ENCODE data around the gene CMBL. TPM values are rescaled to one million over a fixed set of nuclear protein-coding genes. Genes with fewer than 3 reads are reported as not detected.

Gene CMBL
- total and polyA plus RNA-seq, 5 experiments from 2014 or later = 0.35 to 0.69 (median 0.51) TPM

- no peaks in the 10 kb centered on the region for H3K9me3 Mint-ChIP-seq
- DNase-seq (no peak), ATAC-seq (no peak)
- H3K27ac Mint-ChIP-seq = no peak overlapping the region
- H3K4me1 Mint-ChIP-seq = peaks cover 0 to 2% (median 0%) of the 10 kb centered on the region in 4 donors
- no peaks in the 10 kb centered on the region for H3K36me3 Mint-ChIP-seq
- H3K27me3 Mint-ChIP-seq = peaks cover 0 to 12% (median 7%) of the 10 kb centered on the region in 5 donors
- no peak overlapping the region for H3K4me3 Mint-ChIP-seq
- POLR2A ChIA-PET = no interaction called here
Observed at GRCh38 chr5:10301266-10301665, 6.4 kb downstream of the CMBL start.

- Mint-ChIP-seq H3K4me3 (no peak overlapping the region), H3K36me3 (no peaks in the 10 kb centered on the region), H3K9me3 (no peaks in the 10 kb centered on the region), H3K4me1 (peaks cover 0 to 2% (median 0%) of the 10 kb centered on the region in 4 donors), H3K27me3 (peaks cover 0 to 9% (median 2%) of the 10 kb centered on the region in 5 donors), H3K27ac (no peak overlapping the region)
- DNase-seq (no peak), ATAC-seq (no peak)
- POLR2A ChIA-PET = no interaction called here
Observed at GRCh38 chr5:10300246-10300645, 7.5 kb downstream of the CMBL start.

GRCh38 chr5:10297646-10298204, 10.0 kb downstream of the CMBL start:
- peaks cover 0 to 4% (median 0%) of the 10 kb centered on the region in 9 donors for H3K9me3 Mint-ChIP-seq
- H3K36me3 Mint-ChIP-seq = no peaks in the 10 kb centered on the region
- POLR2A ChIA-PET = no interaction called here
- H3K4me3 Mint-ChIP-seq = no peak overlapping the region
- no peak for DNase-seq
- peaks cover 0 to 9% (median 4%) of the 10 kb centered on the region in 5 donors for H3K27me3 Mint-ChIP-seq
- no peak for ATAC-seq
- peaks cover 0 to 2% (median 0%) of the 10 kb centered on the region in 4 donors for H3K4me1 Mint-ChIP-seq
- no peak overlapping the region for H3K27ac Mint-ChIP-seq

- Mint-ChIP-seq H3K4me1 (peaks cover 0 to 2% (median 0%) of the 10 kb centered on the region in 4 donors), H3K4me3 (no peak overlapping the region), H3K36me3 (no peaks in the 10 kb centered on the region), H3K27me3 (peaks cover 0 to 11% (median 4%) of the 10 kb centered on the region in 5 donors), H3K27ac (no peak overlapping the region), H3K9me3 (peaks cover 0 to 4% (median 0%) of the 10 kb centered on the region in 9 donors)
- POLR2A ChIA-PET = no interaction called here
- ATAC-seq = no peak
- no peak for DNase-seq
Observed at GRCh38 chr5:10295619-10296326, 11.9 kb downstream of the CMBL start.

- Mint-ChIP-seq H3K27ac (no peak overlapping the region), H3K4me3 (no peak overlapping the region), H3K4me1 (peaks cover 0 to 2% (median 0%) of the 10 kb centered on the region in 4 donors), H3K9me3 (peaks cover 0 to 4% (median 0%) of the 10 kb centered on the region in 9 donors), H3K36me3 (no peaks in the 10 kb centered on the region), H3K27me3 (peaks cover 0 to 13% (median 4%) of the 10 kb centered on the region in 5 donors)
- ATAC-seq = no peak
- POLR2A ChIA-PET = no interaction called here
- no peak for DNase-seq
Observed at GRCh38 chr5:10293907-10294662, 13.6 kb downstream of the CMBL start.

- H3K27me3 Mint-ChIP-seq = peaks cover 0 to 11% (median 3%) of the 10 kb centered on the region in 5 donors
- no peak for ATAC-seq
- H3K4me3 Mint-ChIP-seq = no peak overlapping the region
- peaks cover 0 to 6% (median 2%) of the 10 kb centered on the region in 4 donors for H3K4me1 Mint-ChIP-seq
- peaks cover 0 to 4% (median 0%) of the 10 kb centered on the region in 9 donors for H3K9me3 Mint-ChIP-seq
- no peak overlapping the region for H3K27ac Mint-ChIP-seq
- DNase-seq = no peak
- H3K36me3 Mint-ChIP-seq = no peaks in the 10 kb centered on the region
- POLR2A ChIA-PET = no interaction called here
Observed at GRCh38 chr5:10291692-10292339, 15.9 kb downstream of the CMBL start.

GRCh38 chr5:10290438-10290837, 17.3 kb downstream of the CMBL start:
- DNase-seq (no peak), ATAC-seq (no peak)
- H3K27me3 Mint-ChIP-seq = peaks cover 0 to 11% (median 3%) of the 10 kb centered on the region in 5 donors
- H3K4me3 Mint-ChIP-seq = no peak overlapping the region
- POLR2A ChIA-PET = no interaction called here
- H3K4me1 Mint-ChIP-seq = peaks cover 0 to 6% (median 2%) of the 10 kb centered on the region in 4 donors
- H3K9me3 Mint-ChIP-seq = peaks cover 0 to 4% (median 0%) of the 10 kb centered on the region in 9 donors
- no peaks in the 10 kb centered on the region for H3K36me3 Mint-ChIP-seq
- H3K27ac Mint-ChIP-seq = no peak overlapping the region

- POLR2A ChIA-PET = no interaction called here
- no peak for ATAC-seq
- no peak overlapping the region for H3K27ac Mint-ChIP-seq
- peaks cover 0 to 4% (median 0%) of the 10 kb centered on the region in 9 donors for H3K9me3 Mint-ChIP-seq
- H3K4me1 Mint-ChIP-seq = peaks cover 0 to 6% (median 2%) of the 10 kb centered on the region in 4 donors
- no peaks in the 10 kb centered on the region for H3K36me3 Mint-ChIP-seq
- H3K4me3 Mint-ChIP-seq = no peak overlapping the region
- DNase-seq = no peak
- H3K27me3 Mint-ChIP-seq = peaks cover 0 to 11% (median 3%) of the 10 kb centered on the region in 5 donors
Observed at GRCh38 chr5:10289991-10290390, 17.7 kb downstream of the CMBL start.

- no peak for ATAC-seq
- H3K27me3 Mint-ChIP-seq = peaks cover 0 to 11% (median 3%) of the 10 kb centered on the region in 5 donors
- H3K4me3 Mint-ChIP-seq = no peak overlapping the region
- peaks cover 0 to 4% (median 0%) of the 10 kb centered on the region in 9 donors for H3K9me3 Mint-ChIP-seq
- no peak overlapping the region for H3K27ac Mint-ChIP-seq
- DNase-seq = no peak
- peaks cover 0 to 6% (median 2%) of the 10 kb centered on the region in 4 donors for H3K4me1 Mint-ChIP-seq
- H3K36me3 Mint-ChIP-seq = no peaks in the 10 kb centered on the region
- POLR2A ChIA-PET = no interaction called here
Observed at GRCh38 chr5:10289353-10289752, 18.3 kb downstream of the CMBL start.

- H3K27ac Mint-ChIP-seq = no peak overlapping the region
- H3K4me3 Mint-ChIP-seq = no peak overlapping the region
- POLR2A ChIA-PET = no interaction called here
- peaks cover under 1 to 13% (median 3%) of the 10 kb centered on the region in 4 donors for H3K4me1 Mint-ChIP-seq
- no peak for ATAC-seq
- H3K36me3 Mint-ChIP-seq = no peaks in the 10 kb centered on the region
- H3K9me3 Mint-ChIP-seq = peaks cover 0 to 2% (median 0%) of the 10 kb centered on the region in 9 donors
- H3K27me3 Mint-ChIP-seq = peaks cover 0 to 11% (median 3%) of the 10 kb centered on the region in 5 donors
- DNase-seq = peak in 5 of 10 donors; percentile 2 to 18 (median 11)
Observed at GRCh38 chr5:10288592-10289219, 19.0 kb downstream of the CMBL start.

GRCh38 chr5:10286862-10287227, 20.9 kb downstream of the CMBL start:
- POLR2A ChIA-PET = no interaction called here
- no peak for DNase-seq
- Mint-ChIP-seq H3K27ac (peak overlapping the region in 1 of 10 donors; percentile 13), H3K27me3 (peaks cover 0 to 11% (median 3%) of the 10 kb centered on the region in 5 donors), H3K9me3 (no peaks in the 10 kb centered on the region), H3K4me1 (peaks cover 2 to 14% (median 5%) of the 10 kb centered on the region in 4 donors), H3K36me3 (no peaks in the 10 kb centered on the region), H3K4me3 (no peak overlapping the region)
- ATAC-seq = no peak

- ATAC-seq = no peak
- no peak for DNase-seq
- POLR2A ChIA-PET = no interaction called here
- peaks cover 0 to 11% (median 3%) of the 10 kb centered on the region in 5 donors for H3K27me3 Mint-ChIP-seq
- H3K4me1 Mint-ChIP-seq = peaks cover 2 to 14% (median 5%) of the 10 kb centered on the region in 4 donors
- H3K9me3 Mint-ChIP-seq = no peaks in the 10 kb centered on the region
- H3K27ac Mint-ChIP-seq = peak overlapping the region in 2 of 10 donors; percentile 13 to 32
- H3K36me3 Mint-ChIP-seq = no peaks in the 10 kb centered on the region
- no peak overlapping the region for H3K4me3 Mint-ChIP-seq
Observed at GRCh38 chr5:10286162-10286861, 21.4 kb downstream of the CMBL start.

Measured in naive thymus-derived CD8-positive, alpha-beta T cell (primary cell).